Endothelial cell of umbilical vein (primary cell): Measurements from ENCODE around the gene AMIGO1.

Experiments
- MYC ChIP-seq: IDR thresholded peaks from one replicate; pipeline ENCODE4 v1.6.1; 2011; ENCODE audit warnings: mild to moderate bottlenecking, low read depth, low read length
- POLR2A ChIP-seq: IDR thresholded peaks from 2 replicates; pipeline ENCODE4 v1.6.1; 2012; ENCODE audit warnings: low read depth, mild to moderate bottlenecking, control low read depth, low read length

- no peak for TF ChIP-seq MYC
- TF ChIP-seq POLR2A = no peak
Measured at GRCh38 chr1:109523706-109524105, 14.2 kb upstream of the AMIGO1 start.
